ENCODE data around the gene UNC79.

UNC79 gene

GRCh38 chr14:93685121-93685895 is 254.6 kb downstream of the UNC79 start:
- Histone ChIP-seq H3K27me3 (ENCODE audit: control insufficient read depth in 1 of 2, insufficient read depth in 1 of 2, low read length in 2 of 2) (peaks cover 0 to 12% of the 10 kb centered on the region in 2 experiments), H2AFZ (ENCODE audit: low read depth, low read length) (no peak overlapping the region), H4K8ac (ENCODE audit: low read length) (no peak overlapping the region), H3K18ac (ENCODE audit: low read depth in 1 of 2, low read length in 2 of 2) (no peak overlapping the region), H3K4ac (ENCODE audit: low read depth in 1 of 2, low read length in 2 of 2) (no peak overlapping the region), H2AK5ac (ENCODE audit: low read length, severe bottlenecking) (no peak overlapping the region), H2BK12ac (ENCODE audit: low read length in 2 of 2) (no peak overlapping the region), H2BK15ac (ENCODE audit: low read depth, poor library complexity, severe bottlenecking) (no peak overlapping the region), H3K9me3 (ENCODE audit: control insufficient read depth, low read length) (no peaks in the 10 kb centered on the region), H3K23ac (ENCODE audit: low read length in 2 of 2) (no peak overlapping the region), H3K27ac (ENCODE audit: low read length, poor library complexity, severe bottlenecking) (no peak overlapping the region), H3K9ac (ENCODE audit: low read length) (no peak overlapping the region), H2BK120ac (ENCODE audit: low read depth, low read length) (no peak overlapping the region), H3K36me3 (ENCODE audit: control insufficient read depth in 1 of 2, insufficient read depth in 2 of 2, low read depth in 1 of 2, low read length in 2 of 2) (no peaks in the 10 kb centered on the region), H3K4me1 (ENCODE audit: control insufficient read depth, insufficient read depth, low read depth, low read length) (no peaks in the 10 kb centered on the region), H3K14ac (ENCODE audit: low read length in 2 of 2) (no peak overlapping the region), H4K91ac (ENCODE audit: low read length) (no peak overlapping the region), H2BK5ac (ENCODE audit: low read depth, low read length, poor library complexity, severe bottlenecking) (no peak overlapping the region), H3K79me1 (replicated peaks; ENCODE audit: low read length, poor library complexity, severe bottlenecking) (no peaks in the 10 kb centered on the region), H3K4me2 (ENCODE audit: low read length, poor library complexity, severe bottlenecking) (no peak overlapping the region), H3K4me3 (ENCODE audit: insufficient read depth in 1 of 2, low read depth in 1 of 2, low read length in 2 of 2) (no peak overlapping the region)
- no peak for DNase-seq
- WGBS: 78% methylated on average over 13 of the region's 13 CpGs

- Histone ChIP-seq H3K4me1 (ENCODE audit: control insufficient read depth, insufficient read depth, low read depth, low read length) (no peaks in the 10 kb centered on the region), H3K27me3 (ENCODE audit: control insufficient read depth in 1 of 2, insufficient read depth in 1 of 2, low read length in 2 of 2) (peaks cover 0 to 16% of the 10 kb centered on the region in 2 experiments), H3K4me3 (ENCODE audit: insufficient read depth in 1 of 2, low read depth in 1 of 2, low read length in 2 of 2) (no peak overlapping the region), H3K36me3 (ENCODE audit: control insufficient read depth in 1 of 2, insufficient read depth in 2 of 2, low read depth in 1 of 2, low read length in 2 of 2) (no peaks in the 10 kb centered on the region), H2BK12ac (ENCODE audit: low read length in 2 of 2) (no peak overlapping the region), H3K14ac (ENCODE audit: low read length in 2 of 2) (no peak overlapping the region), H2BK15ac (ENCODE audit: low read depth, poor library complexity, severe bottlenecking) (no peak overlapping the region), H3K18ac (ENCODE audit: low read depth in 1 of 2, low read length in 2 of 2) (no peak overlapping the region), H3K27ac (ENCODE audit: low read length, poor library complexity, severe bottlenecking) (no peak overlapping the region), H3K23ac (ENCODE audit: low read length in 2 of 2) (no peak overlapping the region), H2BK120ac (ENCODE audit: low read depth, low read length) (no peak overlapping the region), H3K79me1 (replicated peaks; ENCODE audit: low read length, poor library complexity, severe bottlenecking) (no peaks in the 10 kb centered on the region), H2AFZ (ENCODE audit: low read depth, low read length) (no peak overlapping the region), H4K91ac (ENCODE audit: low read length) (no peak overlapping the region), H2BK5ac (ENCODE audit: low read depth, low read length, poor library complexity, severe bottlenecking) (no peak overlapping the region), H3K9me3 (ENCODE audit: control insufficient read depth, low read length) (no peaks in the 10 kb centered on the region), H3K9ac (ENCODE audit: low read length) (no peak overlapping the region), H3K4ac (ENCODE audit: low read depth in 1 of 2, low read length in 2 of 2) (no peak overlapping the region), H3K4me2 (ENCODE audit: low read length, poor library complexity, severe bottlenecking) (no peak overlapping the region), H2AK5ac (ENCODE audit: low read length, severe bottlenecking) (no peak overlapping the region), H4K8ac (ENCODE audit: low read length) (no peak overlapping the region)
- 80% methylated on average over 5 of the region's 5 CpGs for WGBS
- DNase-seq: no peak
Measured at GRCh38 chr14:93686268-93686667, 255.5 kb downstream of the UNC79 start.

GRCh38 chr14:93688239-93688666 is 257.5 kb downstream of the UNC79 start:
- Histone ChIP-seq H2BK5ac (ENCODE audit: low read depth, low read length, poor library complexity, severe bottlenecking) (no peak overlapping the region), H3K27me3 (ENCODE audit: control insufficient read depth in 1 of 2, insufficient read depth in 1 of 2, low read length in 2 of 2) (peaks cover 0 to 16% of the 10 kb centered on the region in 2 experiments), H4K91ac (ENCODE audit: low read length) (no peak overlapping the region), H3K9me3 (ENCODE audit: control insufficient read depth, low read length) (no peaks in the 10 kb centered on the region), H3K18ac (ENCODE audit: low read depth in 1 of 2, low read length in 2 of 2) (no peak overlapping the region), H2BK12ac (ENCODE audit: low read length in 2 of 2) (no peak overlapping the region), H2BK15ac (ENCODE audit: low read depth, poor library complexity, severe bottlenecking) (no peak overlapping the region), H3K9ac (ENCODE audit: low read length) (no peak overlapping the region), H3K4me1 (ENCODE audit: control insufficient read depth, insufficient read depth, low read depth, low read length) (no peaks in the 10 kb centered on the region), H2BK120ac (ENCODE audit: low read depth, low read length) (no peak overlapping the region), H4K8ac (ENCODE audit: low read length) (no peak overlapping the region), H3K27ac (ENCODE audit: low read length, poor library complexity, severe bottlenecking) (no peak overlapping the region), H3K14ac (ENCODE audit: low read length in 2 of 2) (no peak overlapping the region), H3K79me1 (replicated peaks; ENCODE audit: low read length, poor library complexity, severe bottlenecking) (no peaks in the 10 kb centered on the region), H3K4me3 (ENCODE audit: insufficient read depth in 1 of 2, low read depth in 1 of 2, low read length in 2 of 2) (no peak overlapping the region), H3K36me3 (ENCODE audit: control insufficient read depth in 1 of 2, insufficient read depth in 2 of 2, low read depth in 1 of 2, low read length in 2 of 2) (no peaks in the 10 kb centered on the region), H3K4ac (ENCODE audit: low read depth in 1 of 2, low read length in 2 of 2) (no peak overlapping the region), H2AK5ac (ENCODE audit: low read length, severe bottlenecking) (no peak overlapping the region), H3K23ac (ENCODE audit: low read length in 2 of 2) (no peak overlapping the region), H3K4me2 (ENCODE audit: low read length, poor library complexity, severe bottlenecking) (no peak overlapping the region), H2AFZ (ENCODE audit: low read depth, low read length) (no peak overlapping the region)
- WGBS: 10% methylated on average over 5 of the region's 5 CpGs
- no peak for DNase-seq

- no peak overlapping the region for H2BK15ac ChIP-seq (ENCODE audit: low read depth, poor library complexity, severe bottlenecking)
- no peak overlapping the region for H4K8ac ChIP-seq (ENCODE audit: low read length)
- no peak overlapping the region for H3K18ac ChIP-seq (ENCODE audit: low read depth in 1 of 2, low read length in 2 of 2)
- H3K4ac ChIP-seq (ENCODE audit: low read depth in 1 of 2, low read length in 2 of 2): no peak overlapping the region
- H3K23ac ChIP-seq (ENCODE audit: low read length in 2 of 2): no peak overlapping the region
- H2AFZ ChIP-seq (ENCODE audit: low read depth, low read length): no peak overlapping the region
- H2BK12ac ChIP-seq (ENCODE audit: low read length in 2 of 2): no peak overlapping the region
- no peak for DNase-seq
- no peak overlapping the region for H2AK5ac ChIP-seq (ENCODE audit: low read length, severe bottlenecking)
- no peaks in the 10 kb centered on the region for H3K36me3 ChIP-seq (ENCODE audit: control insufficient read depth in 1 of 2, insufficient read depth in 2 of 2, low read depth in 1 of 2, low read length in 2 of 2)
- no peak overlapping the region for H3K27ac ChIP-seq (ENCODE audit: low read length, poor library complexity, severe bottlenecking)
- H2BK120ac ChIP-seq (ENCODE audit: low read depth, low read length): no peak overlapping the region
- H3K4me1 ChIP-seq (ENCODE audit: control insufficient read depth, insufficient read depth, low read depth, low read length): no peaks in the 10 kb centered on the region
- H3K4me2 ChIP-seq (ENCODE audit: low read length, poor library complexity, severe bottlenecking): no peak overlapping the region
- H4K91ac ChIP-seq (ENCODE audit: low read length): no peak overlapping the region
- 60% methylated on average over 2 of the region's 4 CpGs for WGBS
- no peaks in the 10 kb centered on the region for H3K79me1 ChIP-seq (replicated peaks; ENCODE audit: low read length, poor library complexity, severe bottlenecking)
- no peak overlapping the region for H3K4me3 ChIP-seq (ENCODE audit: insufficient read depth in 1 of 2, low read depth in 1 of 2, low read length in 2 of 2)
- H3K27me3 ChIP-seq (ENCODE audit: control insufficient read depth in 1 of 2, insufficient read depth in 1 of 2, low read length in 2 of 2): peaks cover 0 to 16% of the 10 kb centered on the region in 2 experiments
- no peak overlapping the region for H3K9ac ChIP-seq (ENCODE audit: low read length)
- H3K9me3 ChIP-seq (ENCODE audit: control insufficient read depth, low read length): no peaks in the 10 kb centered on the region
- no peak overlapping the region for H3K14ac ChIP-seq (ENCODE audit: low read length in 2 of 2)
- H2BK5ac ChIP-seq (ENCODE audit: low read depth, low read length, poor library complexity, severe bottlenecking): no peak overlapping the region
Measured at GRCh38 chr14:93688820-93689219, 258.1 kb downstream of the UNC79 start.

Measured in mesenchymal stem cell (in vitro differentiated cells and primary cell).